ENCODE measurements around the gene ARF6. TPM values are rescaled to one million over a fixed set of nuclear protein-coding genes. Genes with fewer than 3 reads are reported as not detected.

The ARF6 gene
- total and polyA plus RNA-seq, 7 experiments from 2014 or later, result 61.9 to 173 (median 90.6) TPM

- ATAC-seq (no peak), DNase-seq (no peak)
- H3K27ac ChIP-seq (ENCODE audit: low read depth, low read length), result no peak overlapping the region
- peaks cover 0 to 2% (median 0%) of the 10 kb centered on the region in 11 donors for H3K9me3 Mint-ChIP-seq
- no peak overlapping the region for H3K4me3 Mint-ChIP-seq
- no peaks in the 10 kb centered on the region for H3K9me3 ChIP-seq (ENCODE audit: control insufficient read depth in 2 of 3, low read length in 3 of 3)
- ChIA-PET CTCF (no interaction called here), POLR2A (interaction anchor here (0.6 to 1.0 kb wide), 7 partner anchors 8 to 501 kb away, joined by 3 to 7 read pairs (median 3); partner anchors contain the start of gene NEMF)
- peaks cover 0 to 7% (median 4%) of the 10 kb centered on the region in 5 donors for H3K36me3 Mint-ChIP-seq
- intact Hi-C loops (cut with micrococcal nuclease), result loop anchor here in 1 of 2 donors (1.0 kb wide), 1 partner anchor 14 kb away; no protein-coding TSS in a partner anchor
- peak overlapping the region in 2 of 9 donors; percentile 8 to 75 for H3K27ac Mint-ChIP-seq
- no peak overlapping the region for H3K4me3 ChIP-seq (ENCODE audit: low read length)
- H3K36me3 ChIP-seq (ENCODE audit: control insufficient read depth in 2 of 3, insufficient read depth in 3 of 3, low read length in 3 of 3), result no peaks in the 10 kb centered on the region
- no peaks in the 10 kb centered on the region for H3K27me3 Mint-ChIP-seq
- no peaks in the 10 kb centered on the region for H3K27me3 ChIP-seq (ENCODE audit: control insufficient read depth in 2 of 2, insufficient read depth in 2 of 2, low read length in 2 of 2)
- H3K4me1 ChIP-seq (ENCODE audit: control insufficient read depth in 2 of 2, insufficient read depth in 2 of 2, low read length in 2 of 2), result peaks cover 0 to 14% of the 10 kb centered on the region in 2 donors
- peaks cover 7 to 38% (median 19%) of the 10 kb centered on the region in 7 donors for H3K4me1 Mint-ChIP-seq
Observed at GRCh38 chr14:49905989-49906388, 13.1 kb downstream of the ARF6 start.

GRCh38 chr14:49907186-49907585 is 14.3 kb downstream of the ARF6 start:
- POLR2A ChIA-PET, result interaction anchor here (0.6 to 1.7 kb wide), 8 partner anchors 8 to 138 kb away, joined by 3 to 6 read pairs (median 3); no protein-coding TSS in a partner anchor
- Histone ChIP-seq H3K9me3 (ENCODE audit: control insufficient read depth in 2 of 3, low read length in 3 of 3) (no peaks in the 10 kb centered on the region), H3K4me3 (ENCODE audit: low read length) (no peak overlapping the region), H3K4me1 (ENCODE audit: control insufficient read depth in 2 of 2, insufficient read depth in 2 of 2, low read length in 2 of 2) (peaks cover 0 to 14% of the 10 kb centered on the region in 2 donors), H3K36me3 (ENCODE audit: control insufficient read depth in 2 of 3, insufficient read depth in 3 of 3, low read length in 3 of 3) (no peaks in the 10 kb centered on the region), H3K27ac (ENCODE audit: low read depth, low read length) (no peak overlapping the region), H3K27me3 (ENCODE audit: control insufficient read depth in 2 of 2, insufficient read depth in 2 of 2, low read length in 2 of 2) (no peaks in the 10 kb centered on the region)
- Mint-ChIP-seq H3K27me3 (no peaks in the 10 kb centered on the region), H3K9me3 (peaks cover 0 to 2% (median 0%) of the 10 kb centered on the region in 11 donors), H3K4me1 (peaks cover 10 to 46% (median 27%) of the 10 kb centered on the region in 7 donors), H3K27ac (peak overlapping the region in 2 of 9 donors; percentile 50 to 51), H3K4me3 (peak overlapping the region in 2 of 10 donors; percentile 8 to 29), H3K36me3 (peaks cover 0 to 6% (median 2%) of the 10 kb centered on the region in 5 donors)
- DNase-seq (no peak), ATAC-seq (no peak)
- CTCF ChIA-PET, result no interaction called here
- intact Hi-C loops (cut with micrococcal nuclease), result loop anchor here in 1 of 2 donors (1.0 kb wide), 1 partner anchor 9 kb away; no protein-coding TSS in a partner anchor

- no peaks in the 10 kb centered on the region for H3K27me3 Mint-ChIP-seq
- H3K4me3 Mint-ChIP-seq, result peak overlapping the region in 1 of 10 donors; percentile 30
- ChIA-PET CTCF (no interaction called here), POLR2A (interaction anchor here (0.7 to 1.7 kb wide), 4 partner anchors 9 to 82 kb away, joined by 3 to 6 read pairs (median 4); no protein-coding TSS in a partner anchor)
- ATAC-seq (no peak), DNase-seq (no peak)
- peaks cover 0 to 5% (median 0%) of the 10 kb centered on the region in 5 donors for H3K36me3 Mint-ChIP-seq
- H3K36me3 ChIP-seq (ENCODE audit: control insufficient read depth in 2 of 3, insufficient read depth in 3 of 3, low read length in 3 of 3), result no peaks in the 10 kb centered on the region
- H3K9me3 ChIP-seq (ENCODE audit: control insufficient read depth in 2 of 3, low read length in 3 of 3), result no peaks in the 10 kb centered on the region
- H3K4me3 ChIP-seq (ENCODE audit: low read length), result no peak overlapping the region
- no peak overlapping the region for H3K27ac ChIP-seq (ENCODE audit: low read depth, low read length)
- peak overlapping the region in 1 of 9 donors; percentile 46 for H3K27ac Mint-ChIP-seq
- peaks cover 0 to 14% of the 10 kb centered on the region in 2 donors for H3K4me1 ChIP-seq (ENCODE audit: control insufficient read depth in 2 of 2, insufficient read depth in 2 of 2, low read length in 2 of 2)
- intact Hi-C loops (cut with micrococcal nuclease), result no loop called here
- peaks cover 8 to 44% (median 24%) of the 10 kb centered on the region in 7 donors for H3K4me1 Mint-ChIP-seq
- no peaks in the 10 kb centered on the region for H3K27me3 ChIP-seq (ENCODE audit: control insufficient read depth in 2 of 2, insufficient read depth in 2 of 2, low read length in 2 of 2)
- H3K9me3 Mint-ChIP-seq, result peaks cover 0 to 2% (median 0%) of the 10 kb centered on the region in 11 donors
Observed at GRCh38 chr14:49908433-49908782, 15.5 kb downstream of the ARF6 start.

- H3K4me3 Mint-ChIP-seq, result no peak overlapping the region
- Histone ChIP-seq H3K4me1 (ENCODE audit: control insufficient read depth in 2 of 2, insufficient read depth in 2 of 2, low read length in 2 of 2) (peaks cover 0 to 14% of the 10 kb centered on the region in 2 donors), H3K9me3 (ENCODE audit: control insufficient read depth in 2 of 3, low read length in 3 of 3) (no peaks in the 10 kb centered on the region), H3K27ac (ENCODE audit: low read depth, low read length) (no peak overlapping the region), H3K36me3 (ENCODE audit: control insufficient read depth in 2 of 3, insufficient read depth in 3 of 3, low read length in 3 of 3) (no peaks in the 10 kb centered on the region), H3K4me3 (ENCODE audit: low read length) (no peak overlapping the region), H3K27me3 (ENCODE audit: control insufficient read depth in 2 of 2, insufficient read depth in 2 of 2, low read length in 2 of 2) (no peaks in the 10 kb centered on the region)
- H3K4me1 Mint-ChIP-seq, result peaks cover 8 to 44% (median 24%) of the 10 kb centered on the region in 7 donors
- intact Hi-C loops (cut with micrococcal nuclease), result no loop called here
- ATAC-seq (no peak), DNase-seq (no peak)
- H3K36me3 Mint-ChIP-seq, result peaks cover 0 to 4% (median 0%) of the 10 kb centered on the region in 5 donors
- H3K27me3 Mint-ChIP-seq, result no peaks in the 10 kb centered on the region
- CTCF ChIA-PET, result no interaction called here
- peaks cover 0 to 2% (median 0%) of the 10 kb centered on the region in 11 donors for H3K9me3 Mint-ChIP-seq
- POLR2A ChIA-PET, result interaction anchor here (1.7 kb wide), 2 partner anchors 10 to 63 kb away, joined by 5 to 6 read pairs; no protein-coding TSS in a partner anchor
- H3K27ac Mint-ChIP-seq, result no peak overlapping the region
Observed at GRCh38 chr14:49909016-49909415, 16.1 kb downstream of the ARF6 start.

- ATAC-seq (no peak), DNase-seq (no peak)
- Mint-ChIP-seq H3K4me1 (peaks cover 7 to 26% (median 15%) of the 10 kb centered on the region in 7 donors), H3K4me3 (no peak overlapping the region), H3K9me3 (peaks cover 0 to 3% (median 0%) of the 10 kb centered on the region in 11 donors), H3K36me3 (peaks cover 0 to 5% (median 0%) of the 10 kb centered on the region in 5 donors), H3K27me3 (no peaks in the 10 kb centered on the region), H3K27ac (no peak overlapping the region)
- Histone ChIP-seq H3K27me3 (ENCODE audit: control insufficient read depth in 2 of 2, insufficient read depth in 2 of 2, low read length in 2 of 2) (no peaks in the 10 kb centered on the region), H3K36me3 (ENCODE audit: control insufficient read depth in 2 of 3, insufficient read depth in 3 of 3, low read length in 3 of 3) (no peaks in the 10 kb centered on the region), H3K27ac (ENCODE audit: low read depth, low read length) (no peak overlapping the region), H3K9me3 (ENCODE audit: control insufficient read depth in 2 of 3, low read length in 3 of 3) (no peaks in the 10 kb centered on the region), H3K4me1 (ENCODE audit: control insufficient read depth in 2 of 2, insufficient read depth in 2 of 2, low read length in 2 of 2) (no peaks in the 10 kb centered on the region), H3K4me3 (ENCODE audit: low read length) (no peak overlapping the region)
- ChIA-PET CTCF (no interaction called here), POLR2A (interaction anchor here (0.6 to 1.0 kb wide), 2 partner anchors 24 to 84 kb away, joined by 3 to 5 read pairs; no protein-coding TSS in a partner anchor)
- intact Hi-C loops (cut with micrococcal nuclease), result no loop called here
Observed at GRCh38 chr14:49915085-49915484, 22.2 kb downstream of the ARF6 start.

- Mint-ChIP-seq H3K4me3 (no peak overlapping the region), H3K27ac (no peak overlapping the region), H3K36me3 (peaks cover 0 to 10% (median 0%) of the 10 kb centered on the region in 5 donors), H3K9me3 (peaks cover 0 to 4% (median 0%) of the 10 kb centered on the region in 11 donors), H3K4me1 (peaks cover 3 to 19% (median 14%) of the 10 kb centered on the region in 7 donors), H3K27me3 (no peaks in the 10 kb centered on the region)
- Histone ChIP-seq H3K4me3 (ENCODE audit: low read length) (no peak overlapping the region), H3K36me3 (ENCODE audit: control insufficient read depth in 2 of 3, insufficient read depth in 3 of 3, low read length in 3 of 3) (no peaks in the 10 kb centered on the region), H3K27me3 (ENCODE audit: control insufficient read depth in 2 of 2, insufficient read depth in 2 of 2, low read length in 2 of 2) (no peaks in the 10 kb centered on the region), H3K27ac (ENCODE audit: low read depth, low read length) (no peak overlapping the region), H3K9me3 (ENCODE audit: control insufficient read depth in 2 of 3, low read length in 3 of 3) (no peaks in the 10 kb centered on the region), H3K4me1 (ENCODE audit: control insufficient read depth in 2 of 2, insufficient read depth in 2 of 2, low read length in 2 of 2) (no peaks in the 10 kb centered on the region)
- DNase-seq (no peak), ATAC-seq (no peak)
- ChIA-PET POLR2A (interaction anchor here (0.6 to 0.8 kb wide), 2 partner anchors 27 to 84 kb away, joined by 3 read pairs; no protein-coding TSS in a partner anchor), CTCF (no interaction called here)
- intact Hi-C loops (cut with micrococcal nuclease), result no loop called here
Observed at GRCh38 chr14:49918706-49919105, 25.8 kb downstream of the ARF6 start.

All from naive thymus-derived CD4-positive, alpha-beta T cell (primary cell).